Keratinocyte (primary cell): ENCODE data around the gene KLHL21.

Source experiments
- CTCF ChIP-seq, 3 experiments: IDR thresholded peaks in 1 of 3; conservative IDR thresholded peaks in 1 of 3; optimal IDR thresholded peaks in 1 of 3; 2 replicates in 2 of 3; 3 replicates in 1 of 3; pipeline versions ENCODE3 to v1.5.1; 2011; ENCODE audit warnings: low read length in 3 of 3, mild to moderate bottlenecking in 3 of 3, moderate library complexity in 2 of 3, control low read depth in 1 of 3, inconsistent platforms in 1 of 3; ENCODE audit not compliant: insufficient read depth in 2 of 3; ENCODE audit errors: extremely low read depth in 1 of 3
- EZH2 ChIP-seq: IDR thresholded peaks from one replicate; pipeline ENCODE4 v1.6.1; 2012; ENCODE audit warnings: inconsistent platforms, mild to moderate bottlenecking, low read length, moderate library complexity

- TF ChIP-seq CTCF (optimal IDR thresholded peaks at IDR 0.05 in 1 of 3, IDR thresholded peaks at IDR 0.05 in 1 of 3, conservative IDR thresholded peaks at IDR 0.05 in 1 of 3; ENCODE audit: extremely low read depth in 1 of 3, insufficient read depth in 2 of 3, low read length in 3 of 3) (no peak), EZH2 (no peak)
Observed at GRCh38 chr1:6632588-6633514, 30.2 kb upstream of the KLHL21 start.
